ENCODE data around the gene NPTX2. TPM values are rescaled to one million over a fixed set of nuclear protein-coding genes. Genes with fewer than 3 reads are reported as not detected.

Gene NPTX2
- total RNA-seq, 2 experiments from 2014 or later = not detected

- no peak overlapping the region for H2AFZ ChIP-seq (ENCODE audit: low read length)
- no peak for DNase-seq (ENCODE audit: low spot score)
- H3K79me2 ChIP-seq (ENCODE audit: insufficient read depth, low read depth, low read length) = no peaks in the 10 kb centered on the region
- no peaks in the 10 kb centered on the region for H3K9me2 ChIP-seq (ENCODE audit: insufficient read depth, low read length)
- CTCF ChIA-PET (ENCODE audit: unreplicated experiment) = interaction anchor here (0.6 kb wide), 1 partner anchor 9 kb away, joined by 3 read pairs; no protein-coding TSS in a partner anchor
- H3K36me3 ChIP-seq (ENCODE audit: insufficient read depth, low read length) = no peaks in the 10 kb centered on the region; the same call in 1 of the 2 replicates
- no peak overlapping the region for H3K27ac ChIP-seq (ENCODE audit: low read depth, low read length, poor library complexity, severe bottlenecking)
- no peak overlapping the region for H3K4me2 ChIP-seq (ENCODE audit: low read length)
- H4K20me1 ChIP-seq (ENCODE audit: insufficient read depth, low read length) = no peaks in the 10 kb centered on the region
- H3K4me3 ChIP-seq (ENCODE audit: low read depth, low read length, poor library complexity, severe bottlenecking) = no peak overlapping the region
- H3K4me1 ChIP-seq (ENCODE audit: insufficient read depth, low read length, poor library complexity, severe bottlenecking) = peaks cover 11% of the 10 kb centered on the region
- no peak for TF ChIP-seq EZH2phosphoT487 (IDR thresholded peaks at IDR 0.05; ENCODE audit: borderline replicate concordance, low read depth, low read length)
- TF ChIP-seq, protein P1, sequence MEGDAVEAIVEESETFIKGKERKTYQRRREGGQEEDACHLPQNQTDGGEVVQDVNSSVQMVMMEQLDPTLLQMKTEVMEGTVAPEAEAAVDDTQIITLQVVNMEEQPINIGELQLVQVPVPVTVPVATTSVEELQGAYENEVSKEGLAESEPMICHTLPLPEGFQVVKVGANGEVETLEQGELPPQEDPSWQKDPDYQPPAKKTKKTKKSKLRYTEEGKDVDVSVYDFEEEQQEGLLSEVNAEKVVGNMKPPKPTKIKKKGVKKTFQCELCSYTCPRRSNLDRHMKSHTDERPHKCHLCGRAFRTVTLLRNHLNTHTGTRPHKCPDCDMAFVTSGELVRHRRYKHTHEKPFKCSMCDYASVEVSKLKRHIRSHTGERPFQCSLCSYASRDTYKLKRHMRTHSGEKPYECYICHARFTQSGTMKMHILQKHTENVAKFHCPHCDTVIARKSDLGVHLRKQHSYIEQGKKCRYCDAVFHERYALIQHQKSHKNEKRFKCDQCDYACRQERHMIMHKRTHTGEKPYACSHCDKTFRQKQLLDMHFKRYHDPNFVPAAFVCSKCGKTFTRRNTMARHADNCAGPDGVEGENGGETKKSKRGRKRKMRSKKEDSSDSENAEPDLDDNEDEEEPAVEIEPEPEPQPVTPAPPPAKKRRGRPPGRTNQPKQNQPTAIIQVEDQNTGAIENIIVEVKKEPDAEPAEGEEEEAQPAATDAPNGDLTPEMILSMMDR (conservative IDR thresholded peaks at IDR 0.05; ENCODE audit: low read length) = no peak
- BruUV-seq (replicated peaks) = no TSS peak
- intact Hi-C loops (cut with micrococcal nuclease; ENCODE audit: unreplicated experiment) = no loop called here
- peaks cover 20% of the 10 kb centered on the region; the same call in 1 of the 2 replicates for H3K9me3 ChIP-seq (ENCODE audit: low read length)
- POLR2A ChIA-PET = interaction anchor here (1.2 kb wide), 1 partner anchor 21 kb away, joined by 3 read pairs; no protein-coding TSS in a partner anchor
Observed at GRCh38 chr7:98659756-98660155, 42.7 kb downstream of the NPTX2 start.

DNA sequence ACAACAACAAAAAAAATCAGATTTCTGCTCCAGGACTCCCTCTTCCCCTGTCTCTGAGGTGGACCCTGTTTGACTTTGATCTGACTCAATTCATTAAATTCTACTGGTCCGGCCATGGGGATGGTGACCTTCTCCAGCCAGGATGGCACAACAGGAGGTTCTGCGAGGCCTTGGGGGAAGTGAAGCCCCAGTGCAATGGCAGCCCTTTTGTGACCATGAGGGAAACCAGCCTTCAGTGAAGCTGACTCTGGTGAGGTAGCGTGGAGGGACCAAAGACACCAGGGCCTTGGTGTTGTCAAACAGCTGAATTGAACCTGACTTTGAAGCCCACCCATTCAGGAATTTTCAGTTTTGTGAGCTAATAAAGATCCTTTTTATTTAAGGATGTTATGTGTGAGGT lies 44.5 kb downstream of the NPTX2 start:
- Histone ChIP-seq H3K9me3 (ENCODE audit: low read length) (peaks cover 14% of the 10 kb centered on the region; the same call in 1 of the 2 replicates), H3K4me3 (ENCODE audit: low read depth, low read length, poor library complexity, severe bottlenecking) (no peak overlapping the region), H2AFZ (ENCODE audit: low read length) (no peak overlapping the region), H3K4me2 (ENCODE audit: low read length) (no peak overlapping the region), H3K79me2 (ENCODE audit: insufficient read depth, low read depth, low read length) (no peaks in the 10 kb centered on the region), H4K20me1 (ENCODE audit: insufficient read depth, low read length) (no peaks in the 10 kb centered on the region), H3K27ac (ENCODE audit: low read depth, low read length, poor library complexity, severe bottlenecking) (no peak overlapping the region), H3K4me1 (ENCODE audit: insufficient read depth, low read length, poor library complexity, severe bottlenecking) (peaks cover 5% of the 10 kb centered on the region), H3K9me2 (ENCODE audit: insufficient read depth, low read length) (no peaks in the 10 kb centered on the region), H3K36me3 (ENCODE audit: insufficient read depth, low read length) (no peaks in the 10 kb centered on the region)
- BruUV-seq (replicated peaks) = no TSS peak
- DNase-seq (ENCODE audit: low spot score) = no peak
- TF ChIP-seq, protein P1 (conservative IDR thresholded peaks at IDR 0.05; ENCODE audit: low read length) = no peak
- TF ChIP-seq EZH2phosphoT487 (IDR thresholded peaks at IDR 0.05; ENCODE audit: borderline replicate concordance, low read depth, low read length) = no peak
- CTCF ChIA-PET (ENCODE audit: unreplicated experiment) = no interaction called here
- POLR2A ChIA-PET = interaction anchor here (0.8 kb wide), 1 partner anchor 28 kb away, joined by 3 read pairs; no protein-coding TSS in a partner anchor
- intact Hi-C loops (cut with micrococcal nuclease; ENCODE audit: unreplicated experiment) = no loop called here

DNA sequence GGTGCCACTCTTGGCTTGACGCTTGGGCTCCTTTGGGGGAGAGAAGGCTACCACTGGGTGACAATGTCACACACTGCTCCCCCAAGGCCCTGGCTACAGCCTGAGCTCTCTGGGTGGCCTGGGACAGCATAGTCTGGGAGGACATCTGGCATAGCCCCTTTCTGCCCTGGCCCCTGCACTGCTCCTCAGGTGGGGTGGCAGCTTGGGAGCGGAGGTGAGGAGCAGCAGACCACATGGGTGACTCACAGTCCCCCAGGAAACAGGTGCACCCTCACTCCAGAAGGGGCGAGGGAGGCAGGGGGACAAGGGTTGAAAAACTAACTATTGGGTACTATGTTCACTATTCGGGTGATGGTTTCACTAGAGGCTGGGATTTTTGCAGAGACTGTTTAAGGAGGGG lies 45.2 kb downstream of the NPTX2 start:
- H3K4me2 ChIP-seq (ENCODE audit: low read length) = no peak overlapping the region
- peaks cover 14% of the 10 kb centered on the region; the same call in 1 of the 2 replicates for H3K9me3 ChIP-seq (ENCODE audit: low read length)
- no peak overlapping the region for H3K27ac ChIP-seq (ENCODE audit: low read depth, low read length, poor library complexity, severe bottlenecking)
- POLR2A ChIA-PET = interaction anchor here (0.8 kb wide), 1 partner anchor 27 kb away, joined by 3 read pairs; no protein-coding TSS in a partner anchor
- BruUV-seq (replicated peaks) = no TSS peak
- no peaks in the 10 kb centered on the region for H3K36me3 ChIP-seq (ENCODE audit: insufficient read depth, low read length)
- DNase-seq (ENCODE audit: low spot score) = no peak
- CTCF ChIA-PET (ENCODE audit: unreplicated experiment) = interaction anchor here (0.6 kb wide), 1 partner anchor 18 kb away, joined by 3 read pairs; no protein-coding TSS in a partner anchor
- no peak for TF ChIP-seq EZH2phosphoT487 (IDR thresholded peaks at IDR 0.05; ENCODE audit: borderline replicate concordance, low read depth, low read length)
- TF ChIP-seq, protein P1 (conservative IDR thresholded peaks at IDR 0.05; ENCODE audit: low read length) = no peak
- no peak overlapping the region for H3K4me3 ChIP-seq (ENCODE audit: low read depth, low read length, poor library complexity, severe bottlenecking)
- no peak overlapping the region for H2AFZ ChIP-seq (ENCODE audit: low read length)
- H3K4me1 ChIP-seq (ENCODE audit: insufficient read depth, low read length, poor library complexity, severe bottlenecking) = peaks cover 5% of the 10 kb centered on the region
- H3K9me2 ChIP-seq (ENCODE audit: insufficient read depth, low read length) = no peaks in the 10 kb centered on the region
- intact Hi-C loops (cut with micrococcal nuclease; ENCODE audit: unreplicated experiment) = no loop called here
- H3K79me2 ChIP-seq (ENCODE audit: insufficient read depth, low read depth, low read length) = no peaks in the 10 kb centered on the region
- no peaks in the 10 kb centered on the region for H4K20me1 ChIP-seq (ENCODE audit: insufficient read depth, low read length)

All from OCI-LY7 (cell line).